ENCODE data around the gene TAGLN. TPM values are rescaled to one million over a fixed set of nuclear protein-coding genes. Genes with fewer than 3 reads are reported as not detected.

TAGLN gene
- total RNA-seq, result 3,614 and 3,853 TPM in 2 replicates

DNA sequence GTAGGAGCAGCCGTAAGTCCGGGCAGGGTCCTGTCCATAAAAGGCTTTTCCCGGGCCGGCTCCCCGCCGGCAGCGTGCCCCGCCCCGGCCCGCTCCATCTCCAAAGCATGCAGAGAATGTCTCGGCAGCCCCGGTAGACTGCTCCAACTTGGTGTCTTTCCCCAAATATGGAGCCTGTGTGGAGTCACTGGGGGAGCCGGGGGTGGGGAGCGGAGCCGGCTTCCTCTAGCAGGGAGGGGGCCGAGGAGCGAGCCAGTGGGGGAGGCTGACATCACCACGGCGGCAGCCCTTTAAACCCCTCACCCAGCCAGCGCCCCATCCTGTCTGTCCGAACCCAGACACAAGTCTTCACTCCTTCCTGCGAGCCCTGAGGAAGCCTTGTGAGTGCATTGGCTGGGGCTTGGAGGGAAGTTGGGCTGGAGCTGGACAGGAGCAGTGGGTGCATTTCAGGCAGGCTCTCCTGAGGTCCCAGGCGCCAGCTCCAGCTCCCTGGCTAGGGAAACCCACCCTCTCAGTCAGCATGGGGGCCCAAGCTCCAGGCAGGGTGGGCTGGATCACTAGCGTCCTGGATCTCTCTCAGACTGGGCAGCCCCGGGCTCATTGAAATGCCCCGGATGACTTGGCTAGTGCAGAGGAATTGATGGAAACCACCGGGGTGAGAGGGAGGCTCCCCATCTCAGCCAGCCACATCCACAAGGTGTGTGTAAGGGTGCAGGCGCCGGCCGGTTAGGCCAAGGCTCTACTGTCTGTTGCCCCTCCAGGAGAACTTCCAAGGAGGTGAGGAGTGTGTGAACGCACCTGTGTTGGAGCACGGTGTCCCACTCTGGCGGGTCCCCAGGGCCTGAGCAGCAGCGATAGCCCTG lies at the start of gene TAGLN:
TSS of gene TAGLN (plus strand) at position 318 of the 863 bp plus-strand sequence. CDS start 3,644 bp downstream, outside the sequence.
- peak within 1 kb of the TSS; percentile 91 for H3K4me2 ChIP-seq (ENCODE audit: insufficient read depth, low read length)
- TF ChIP-seq, protein P1, sequence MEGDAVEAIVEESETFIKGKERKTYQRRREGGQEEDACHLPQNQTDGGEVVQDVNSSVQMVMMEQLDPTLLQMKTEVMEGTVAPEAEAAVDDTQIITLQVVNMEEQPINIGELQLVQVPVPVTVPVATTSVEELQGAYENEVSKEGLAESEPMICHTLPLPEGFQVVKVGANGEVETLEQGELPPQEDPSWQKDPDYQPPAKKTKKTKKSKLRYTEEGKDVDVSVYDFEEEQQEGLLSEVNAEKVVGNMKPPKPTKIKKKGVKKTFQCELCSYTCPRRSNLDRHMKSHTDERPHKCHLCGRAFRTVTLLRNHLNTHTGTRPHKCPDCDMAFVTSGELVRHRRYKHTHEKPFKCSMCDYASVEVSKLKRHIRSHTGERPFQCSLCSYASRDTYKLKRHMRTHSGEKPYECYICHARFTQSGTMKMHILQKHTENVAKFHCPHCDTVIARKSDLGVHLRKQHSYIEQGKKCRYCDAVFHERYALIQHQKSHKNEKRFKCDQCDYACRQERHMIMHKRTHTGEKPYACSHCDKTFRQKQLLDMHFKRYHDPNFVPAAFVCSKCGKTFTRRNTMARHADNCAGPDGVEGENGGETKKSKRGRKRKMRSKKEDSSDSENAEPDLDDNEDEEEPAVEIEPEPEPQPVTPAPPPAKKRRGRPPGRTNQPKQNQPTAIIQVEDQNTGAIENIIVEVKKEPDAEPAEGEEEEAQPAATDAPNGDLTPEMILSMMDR (IDR thresholded peaks at IDR 0.05; ENCODE audit: extremely low read depth, low read depth, low read length), result no peak
- H3K27me3 ChIP-seq (ENCODE audit: insufficient read depth, low read length), result no peaks in the 10 kb centered on the region
- DNase-seq (ENCODE audit: insufficient read length, low spot score, missing footprints), result peak; percentile 97
- H4K20me1 ChIP-seq (ENCODE audit: insufficient read depth, low read length), result peaks cover 49% of the 10 kb centered on the region
- peaks cover 62% of the 10 kb centered on the region for H3K36me3 ChIP-seq (ENCODE audit: insufficient read depth, low read length)
- H3K4me3 ChIP-seq (ENCODE audit: insufficient read depth, low read length), result peak within 1 kb of the TSS; percentile 96
- peaks cover 34% of the 10 kb centered on the region for H3K4me1 ChIP-seq (ENCODE audit: insufficient read depth, low read length)
- H3K27ac ChIP-seq (ENCODE audit: low read depth, low read length), result peak within 1 kb of the TSS; percentile 96
- peaks cover 64% of the 10 kb centered on the region for H3K79me2 ChIP-seq (ENCODE audit: insufficient read depth, low read length)
- H3K9me3 ChIP-seq (ENCODE audit: low read depth, low read length), result no peaks in the 10 kb centered on the region
- H2AFZ ChIP-seq (ENCODE audit: low read length), result no peak within 1 kb of the TSS

DNA sequence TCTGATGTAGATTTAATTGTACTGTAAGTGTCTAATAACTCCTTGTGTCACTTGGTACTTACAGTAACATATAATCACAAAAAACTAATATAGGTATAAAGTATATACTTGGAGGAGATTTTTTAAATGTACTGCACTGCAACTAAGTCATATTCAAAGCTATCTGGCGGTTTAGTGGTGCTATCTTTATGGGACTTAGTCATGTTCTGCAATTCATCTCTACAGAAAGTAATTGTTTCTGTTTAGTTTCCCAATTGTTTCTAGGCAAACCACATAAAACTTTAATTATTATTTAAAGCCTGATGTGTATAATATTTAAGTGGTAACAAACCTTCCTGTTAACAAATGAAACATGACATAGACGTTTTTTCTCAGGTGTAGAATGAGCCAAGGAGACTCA lies 47.1 kb upstream of the TAGLN start:
- peaks cover 40% of the 10 kb centered on the region for H3K36me3 ChIP-seq (ENCODE audit: insufficient read depth, low read length)
- peaks cover 74% of the 10 kb centered on the region for H4K20me1 ChIP-seq (ENCODE audit: insufficient read depth, low read length)
- H3K4me3 ChIP-seq (ENCODE audit: insufficient read depth, low read length), result no peak overlapping the region
- H3K27ac ChIP-seq (ENCODE audit: low read depth, low read length), result peak overlapping the region; percentile 39
- DNase-seq (ENCODE audit: insufficient read length, low spot score, missing footprints), result no peak
- no peak overlapping the region for H2AFZ ChIP-seq (ENCODE audit: low read length)
- H3K4me2 ChIP-seq (ENCODE audit: insufficient read depth, low read length), result no peak overlapping the region
- no peaks in the 10 kb centered on the region for H3K27me3 ChIP-seq (ENCODE audit: insufficient read depth, low read length)
- TF ChIP-seq, protein P1 (IDR thresholded peaks at IDR 0.05; ENCODE audit: extremely low read depth, low read depth, low read length), result no peak
- H3K4me1 ChIP-seq (ENCODE audit: insufficient read depth, low read length), result peaks cover 8% of the 10 kb centered on the region
- no peaks in the 10 kb centered on the region for H3K9me3 ChIP-seq (ENCODE audit: low read depth, low read length)
- peaks cover 96% of the 10 kb centered on the region for H3K79me2 ChIP-seq (ENCODE audit: insufficient read depth, low read length)

DNA sequence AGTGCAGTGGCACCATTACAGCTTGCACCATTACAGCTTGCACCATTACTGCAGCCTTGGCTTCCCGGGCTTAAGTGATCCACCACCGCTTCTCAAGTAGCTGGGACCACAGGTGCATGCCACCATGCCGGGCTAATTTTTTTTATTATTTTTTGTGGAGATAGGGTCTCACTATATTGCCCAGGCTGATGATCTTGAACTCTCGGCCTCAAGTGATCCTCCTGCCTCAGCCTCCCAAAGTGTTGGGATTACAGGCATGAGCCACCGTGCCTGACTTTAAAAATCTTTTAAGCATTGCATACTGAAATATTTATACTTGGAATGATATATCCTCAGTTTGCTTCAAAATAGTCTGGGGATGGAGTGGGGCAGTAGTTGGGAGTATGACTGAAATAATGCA lies 44.7 kb upstream of the TAGLN start:
- DNase-seq (ENCODE audit: insufficient read length, low spot score, missing footprints), result no peak
- Histone ChIP-seq H3K79me2 (ENCODE audit: insufficient read depth, low read length) (peaks cover 98% of the 10 kb centered on the region), H2AFZ (ENCODE audit: low read length) (no peak overlapping the region), H3K27me3 (ENCODE audit: insufficient read depth, low read length) (no peaks in the 10 kb centered on the region), H3K9me3 (ENCODE audit: low read depth, low read length) (no peaks in the 10 kb centered on the region), H4K20me1 (ENCODE audit: insufficient read depth, low read length) (peaks cover 73% of the 10 kb centered on the region), H3K4me2 (ENCODE audit: insufficient read depth, low read length) (no peak overlapping the region), H3K4me1 (ENCODE audit: insufficient read depth, low read length) (peaks cover 3% of the 10 kb centered on the region), H3K36me3 (ENCODE audit: insufficient read depth, low read length) (peaks cover 43% of the 10 kb centered on the region), H3K4me3 (ENCODE audit: insufficient read depth, low read length) (no peak overlapping the region), H3K27ac (ENCODE audit: low read depth, low read length) (no peak overlapping the region)
- TF ChIP-seq, protein P1 (IDR thresholded peaks at IDR 0.05; ENCODE audit: extremely low read depth, low read depth, low read length), result no peak

DNA sequence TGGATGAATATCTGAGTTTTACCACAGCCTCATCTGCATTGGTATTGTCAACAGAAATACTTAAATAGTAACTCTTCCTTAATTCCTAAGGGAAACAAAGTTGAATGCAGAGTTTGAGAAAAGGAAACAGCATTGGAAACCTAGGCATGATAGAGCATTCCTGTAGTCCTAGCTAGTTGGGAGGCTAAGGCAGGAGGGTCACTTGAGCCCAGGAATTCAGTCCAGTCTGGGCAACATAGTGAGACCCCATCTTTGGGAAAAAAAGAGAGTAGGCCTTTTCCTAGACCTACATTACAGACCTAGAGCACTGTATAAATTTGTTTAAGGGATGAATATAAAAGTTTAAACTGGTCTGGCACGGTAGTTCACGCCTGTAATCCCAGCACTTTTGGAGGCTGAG lies 41.7 kb upstream of the TAGLN start:
- H2AFZ ChIP-seq (ENCODE audit: low read length), result no peak overlapping the region
- peaks cover 57% of the 10 kb centered on the region for H4K20me1 ChIP-seq (ENCODE audit: insufficient read depth, low read length)
- no peak overlapping the region for H3K4me2 ChIP-seq (ENCODE audit: insufficient read depth, low read length)
- no peaks in the 10 kb centered on the region for H3K27me3 ChIP-seq (ENCODE audit: insufficient read depth, low read length)
- no peak for DNase-seq (ENCODE audit: insufficient read length, low spot score, missing footprints)
- H3K9me3 ChIP-seq (ENCODE audit: low read depth, low read length), result no peaks in the 10 kb centered on the region
- no peaks in the 10 kb centered on the region for H3K4me1 ChIP-seq (ENCODE audit: insufficient read depth, low read length)
- no peak overlapping the region for H3K4me3 ChIP-seq (ENCODE audit: insufficient read depth, low read length)
- H3K27ac ChIP-seq (ENCODE audit: low read depth, low read length), result no peak overlapping the region
- peaks cover 68% of the 10 kb centered on the region for H3K36me3 ChIP-seq (ENCODE audit: insufficient read depth, low read length)
- H3K79me2 ChIP-seq (ENCODE audit: insufficient read depth, low read length), result peaks cover 96% of the 10 kb centered on the region
- TF ChIP-seq, protein P1 (IDR thresholded peaks at IDR 0.05; ENCODE audit: extremely low read depth, low read depth, low read length), result no peak

Measured in osteoblast (primary cell).